GM21360 (cell line): ENCODE data around the gene PRR16.

Source experiments
- ATAC-seq: cut with Tn5 transposase; IDR thresholded peaks from one replicate; pipeline ENCODE4 v1.9.1; 2021; ENCODE audit warnings: mild to moderate bottlenecking, moderate library complexity; ENCODE audit not compliant: unreplicated experiment

Gene PRR16

DNA sequence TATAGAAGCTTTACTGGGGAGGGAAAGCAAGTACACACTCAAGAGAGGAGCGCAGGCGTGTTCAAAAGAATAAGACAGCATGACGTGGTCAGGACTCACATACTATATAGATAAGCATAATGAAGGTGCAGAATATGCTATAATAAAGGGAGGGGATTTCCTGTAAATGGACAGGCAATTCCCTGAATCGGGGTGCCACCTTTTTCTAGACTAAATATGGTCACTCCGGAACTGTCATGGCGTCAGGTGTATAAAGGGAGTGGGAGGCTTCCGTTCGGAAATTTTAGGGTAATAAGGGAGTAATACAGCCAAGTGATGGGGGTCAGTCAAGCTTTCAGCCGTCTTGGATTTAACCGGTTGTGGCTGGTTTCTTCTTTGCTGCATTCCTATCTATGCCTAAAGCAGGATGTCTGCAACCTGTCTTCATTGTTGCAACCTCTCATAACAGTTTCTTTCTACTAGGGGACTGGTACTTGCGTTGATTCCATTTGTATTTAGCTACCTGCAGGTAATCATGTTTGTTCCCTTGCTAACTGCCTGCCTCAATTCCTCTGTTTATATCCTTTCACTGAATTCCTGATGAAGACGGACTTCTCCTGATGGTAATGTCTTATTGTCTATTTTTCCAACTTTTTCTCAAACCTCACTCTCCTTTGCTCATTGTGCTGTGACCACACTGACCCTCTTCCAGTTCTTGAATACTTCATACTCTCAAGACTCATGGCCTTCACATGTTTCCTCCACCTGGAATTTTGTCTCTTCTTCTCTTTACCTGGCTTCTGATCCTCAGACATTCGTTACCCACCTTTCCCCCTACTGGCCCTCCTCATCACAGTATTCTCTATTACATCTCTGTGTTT is 48.9 kb downstream of the PRR16 start:
- no peak for ATAC-seq

DNA sequence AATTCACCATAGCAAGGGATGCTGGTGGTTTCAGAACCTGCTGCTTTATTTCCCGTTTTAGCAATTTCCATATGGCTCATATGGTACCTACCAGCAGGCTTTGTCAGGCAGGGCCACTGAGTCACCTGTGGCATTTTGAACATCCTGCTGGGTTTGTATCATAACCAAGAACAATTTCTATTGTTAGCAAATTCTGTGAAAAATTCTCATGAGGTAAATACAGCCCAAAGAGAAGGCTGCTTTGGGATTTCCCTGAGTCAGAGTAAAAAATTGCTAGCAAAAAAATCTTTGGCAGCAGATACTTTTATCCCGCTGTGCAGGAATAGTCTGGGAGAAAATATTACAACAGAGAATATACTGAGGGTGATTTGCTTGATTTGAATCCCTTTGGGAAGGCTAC is 52.7 kb downstream of the PRR16 start:
- no peak for ATAC-seq

DNA sequence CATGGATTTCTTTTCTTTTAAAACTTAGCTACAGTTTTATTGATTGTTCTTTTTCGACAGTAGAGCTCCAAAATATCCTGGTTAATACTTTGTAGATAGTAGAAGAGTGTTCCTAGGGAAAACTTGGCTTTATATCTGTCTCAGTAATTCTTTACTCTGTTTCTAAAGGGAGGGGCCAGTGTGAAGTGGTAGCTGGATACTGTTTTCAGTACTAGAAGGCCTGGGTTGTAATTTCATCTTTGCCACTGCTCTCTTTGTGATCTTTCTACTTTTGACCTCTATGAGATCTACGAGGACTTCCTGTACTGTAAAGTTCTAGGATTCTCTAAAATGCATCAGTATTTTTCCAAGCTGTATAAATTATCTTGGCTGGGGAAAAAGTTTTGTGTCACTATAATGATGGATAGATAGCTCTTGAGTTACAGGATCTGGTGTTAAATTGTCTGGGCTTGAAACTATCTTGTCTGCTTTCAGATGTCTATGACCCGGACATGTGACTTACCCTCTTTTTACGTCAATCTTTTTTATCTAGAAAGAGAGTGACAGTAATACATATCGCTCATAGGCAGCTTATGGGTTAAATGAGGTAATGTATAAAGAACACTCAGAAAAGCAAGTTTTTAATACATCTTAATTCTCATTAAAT is 53.6 kb downstream of the PRR16 start:
- ATAC-seq, result no peak

DNA sequence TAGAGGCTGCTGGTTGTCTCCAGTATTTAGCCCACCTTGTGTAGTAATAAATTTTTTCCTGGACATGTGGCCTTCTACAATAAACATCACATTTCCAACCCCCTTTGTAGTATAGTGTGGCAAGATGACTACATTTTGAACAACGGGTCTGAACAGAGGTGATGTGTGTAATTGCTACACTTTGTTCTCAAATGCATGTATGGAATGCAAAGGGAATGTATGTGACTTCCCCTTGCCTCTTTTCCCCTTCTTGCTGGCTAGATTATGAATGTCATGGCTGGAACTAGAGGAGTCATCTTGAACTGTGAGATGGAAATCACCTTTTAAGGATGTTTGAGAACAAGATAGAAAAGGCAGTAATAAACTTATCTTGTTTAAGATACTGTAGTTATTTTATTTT is 54.5 kb downstream of the PRR16 start:
- ATAC-seq, result no peak

DNA sequence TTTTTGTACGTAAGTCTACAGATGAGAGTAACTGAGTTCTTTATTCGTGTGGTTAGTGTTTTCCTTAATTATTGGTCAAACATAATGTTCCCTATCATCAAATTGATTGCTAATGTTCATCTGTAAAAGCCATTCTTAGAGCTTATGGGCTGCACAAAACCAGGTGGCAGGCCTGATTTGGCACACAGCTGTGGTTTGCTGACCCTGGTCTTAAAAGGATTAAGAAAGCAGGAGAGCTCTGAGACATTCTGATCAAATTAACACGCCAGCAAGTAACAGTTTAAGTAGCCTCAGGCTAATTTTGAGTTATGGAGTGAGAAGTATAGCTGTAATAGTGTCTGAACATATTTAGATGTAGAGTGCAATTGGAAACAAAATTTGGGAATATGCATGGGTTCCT is 63.2 kb downstream of the PRR16 start:
- no peak for ATAC-seq

DNA sequence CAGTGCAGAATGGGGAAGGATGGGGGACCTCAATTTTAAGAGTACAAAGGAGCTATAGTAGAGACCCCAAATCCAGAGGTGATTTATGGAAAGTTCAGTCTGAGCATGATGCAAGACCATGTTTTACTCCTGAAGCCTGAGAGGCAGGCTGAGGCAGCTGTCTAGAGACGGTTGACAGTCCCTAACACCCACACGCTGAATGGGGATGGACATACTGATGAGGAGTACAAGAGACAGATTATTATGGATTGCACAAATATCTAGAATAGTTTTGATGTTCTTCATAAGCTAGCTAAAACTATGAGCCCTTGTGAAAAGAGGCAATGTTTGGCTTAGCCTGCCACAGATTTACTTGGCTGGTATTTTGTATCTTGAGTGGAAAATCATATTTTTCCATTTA is 64.5 kb downstream of the PRR16 start:
- ATAC-seq, result no peak

DNA sequence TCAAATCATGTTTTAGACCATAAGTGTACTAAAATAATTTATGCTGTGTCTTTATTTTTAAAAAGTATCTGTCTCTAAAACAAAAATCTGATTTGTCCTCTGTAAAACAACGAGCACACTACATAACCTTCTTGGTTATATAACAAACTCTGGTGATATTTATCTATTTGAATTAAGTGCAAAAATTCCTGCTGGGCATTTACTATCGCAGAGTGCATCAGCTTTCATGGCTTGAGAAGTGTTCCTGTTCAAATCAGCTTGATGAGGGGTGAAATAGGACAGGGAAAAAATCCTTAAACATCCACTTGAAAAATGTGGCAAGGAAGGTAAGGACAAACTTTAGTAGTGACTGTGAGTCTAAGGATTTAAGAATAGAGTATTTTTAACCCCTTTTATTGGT is 65.3 kb downstream of the PRR16 start:
- no peak for ATAC-seq

DNA sequence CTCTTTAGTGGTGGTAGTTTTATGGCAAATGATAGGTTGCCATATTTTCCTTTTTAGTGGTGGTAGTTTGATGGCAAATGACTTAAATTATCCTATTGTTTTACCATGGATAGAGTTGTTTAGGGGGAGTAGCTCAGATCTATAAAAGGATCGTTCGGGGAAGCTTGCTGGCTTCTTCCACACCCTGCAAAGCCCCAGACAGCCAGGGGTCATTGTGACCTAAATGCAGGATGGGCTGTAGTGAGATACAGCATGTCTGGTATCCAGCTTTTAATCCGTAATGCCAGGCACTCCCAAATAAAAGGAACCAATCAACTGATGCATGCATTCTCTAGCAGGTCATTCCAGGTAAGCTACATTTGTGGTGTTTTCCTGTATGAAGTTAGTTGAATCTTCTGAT is 67.1 kb downstream of the PRR16 start:
- ATAC-seq, result no peak

DNA sequence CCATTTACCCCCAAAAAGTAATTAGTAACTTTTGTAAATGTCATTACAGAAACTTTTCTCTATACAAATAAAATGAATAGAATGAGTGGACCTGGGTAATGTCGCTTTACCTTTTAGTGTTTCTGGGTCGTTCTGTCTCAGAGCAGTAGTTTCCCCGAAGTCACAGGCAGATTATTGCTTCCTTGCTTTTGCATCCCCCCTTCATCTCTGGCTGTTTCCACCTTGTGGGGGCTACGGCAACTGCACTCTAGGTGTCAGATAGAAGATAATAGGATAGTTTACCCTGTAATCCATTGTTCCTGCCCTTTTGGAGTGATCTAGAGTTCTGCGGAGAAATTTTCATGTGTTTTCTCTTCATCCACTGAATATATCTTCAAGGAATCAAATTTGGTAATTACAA is 68.7 kb downstream of the PRR16 start:
- no peak for ATAC-seq

DNA sequence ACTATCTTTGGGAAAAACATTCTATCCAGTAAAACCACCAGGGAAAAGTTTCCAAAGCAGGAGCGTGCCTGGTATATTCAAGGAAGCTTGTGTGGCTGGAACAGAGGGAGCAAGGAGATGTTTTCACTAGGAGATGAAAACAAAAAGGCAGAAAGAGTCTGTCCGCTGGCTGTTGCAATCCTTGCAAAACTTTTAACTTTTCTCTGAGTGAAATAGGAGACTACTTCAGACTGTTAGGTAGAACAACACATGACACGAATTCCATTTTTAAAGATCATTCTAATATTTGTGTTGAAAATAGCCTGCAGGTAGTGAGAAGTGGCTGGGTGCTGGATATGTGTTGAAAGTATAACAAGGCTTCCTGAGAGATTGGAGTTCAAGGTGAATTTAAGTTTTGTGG is 69.5 kb downstream of the PRR16 start:
- ATAC-seq, result no peak

DNA sequence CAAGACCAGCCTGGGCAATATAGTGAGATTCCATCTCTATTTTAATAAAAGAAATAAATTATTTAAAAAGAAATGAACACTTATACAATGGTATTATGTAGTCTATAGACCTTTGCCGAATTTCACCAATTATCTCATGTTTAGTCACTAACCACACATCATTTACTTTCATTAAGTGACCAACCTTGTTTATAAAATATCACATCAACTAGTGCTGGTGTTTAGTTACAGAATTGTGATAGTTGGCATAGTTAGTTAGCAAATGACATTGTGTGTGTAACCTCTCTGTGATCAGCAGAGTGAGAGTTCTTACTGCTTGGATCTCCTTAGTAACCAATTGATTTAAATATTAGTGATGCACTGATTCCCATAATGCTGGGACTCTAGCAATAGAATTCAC is 71.8 kb downstream of the PRR16 start:
- ATAC-seq, result no peak

DNA sequence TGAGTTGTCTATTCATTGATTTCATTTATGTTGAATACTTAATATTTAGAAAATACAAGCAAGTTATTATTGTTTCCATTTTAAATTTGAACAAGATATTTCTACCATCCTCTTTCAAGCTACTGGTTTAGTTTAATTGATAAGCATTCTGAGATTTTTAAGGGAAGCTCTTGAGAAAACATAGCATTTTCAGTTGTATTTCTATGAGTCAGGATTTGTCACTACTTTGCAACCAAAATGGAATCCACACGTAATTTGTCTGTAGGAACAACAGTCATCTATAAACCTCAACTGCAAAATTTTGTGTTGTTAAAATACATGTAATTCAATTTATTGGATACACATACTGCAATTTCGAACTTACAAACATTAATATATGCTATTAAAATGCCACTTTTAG is 74.0 kb downstream of the PRR16 start:
- no peak for ATAC-seq

DNA sequence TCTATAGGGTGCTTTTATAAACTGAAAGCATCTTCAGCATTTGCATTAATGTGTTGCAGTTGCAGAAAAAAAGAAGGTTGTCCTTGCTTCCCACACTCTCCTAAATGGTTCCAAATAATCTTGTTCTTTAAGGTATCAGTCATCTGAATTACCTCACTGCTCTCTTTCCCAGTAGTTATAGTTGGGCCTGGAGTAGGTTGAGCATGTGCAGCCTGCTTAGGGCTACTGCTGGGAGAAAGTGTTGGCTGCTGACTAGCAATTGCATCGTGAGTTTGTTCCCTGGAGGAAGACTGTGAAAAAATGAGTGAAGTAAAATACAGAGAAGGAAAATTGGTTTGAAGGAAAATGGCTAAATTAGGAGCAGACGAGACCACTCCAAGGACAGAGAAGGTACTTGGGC is 74.5 kb downstream of the PRR16 start:
- ATAC-seq, result no peak

DNA sequence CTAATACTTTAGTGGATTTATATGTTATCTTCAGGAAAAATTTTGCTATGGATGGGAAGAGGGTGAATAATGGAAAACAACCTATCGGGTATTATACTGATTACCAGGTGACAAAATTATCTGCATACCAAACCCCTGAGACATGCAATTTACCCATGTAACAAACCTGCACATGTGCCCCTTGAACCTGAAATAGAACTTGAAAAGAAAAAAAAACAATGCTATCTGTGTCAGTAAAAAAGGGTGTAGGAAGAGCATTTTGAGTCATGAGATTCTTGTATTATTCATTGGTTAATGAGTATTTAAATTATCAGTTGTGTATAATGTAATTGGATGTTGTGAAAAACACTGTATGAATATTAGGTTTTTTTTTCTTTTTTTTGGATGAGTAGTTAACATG is 75.4 kb downstream of the PRR16 start:
- no peak for ATAC-seq

DNA sequence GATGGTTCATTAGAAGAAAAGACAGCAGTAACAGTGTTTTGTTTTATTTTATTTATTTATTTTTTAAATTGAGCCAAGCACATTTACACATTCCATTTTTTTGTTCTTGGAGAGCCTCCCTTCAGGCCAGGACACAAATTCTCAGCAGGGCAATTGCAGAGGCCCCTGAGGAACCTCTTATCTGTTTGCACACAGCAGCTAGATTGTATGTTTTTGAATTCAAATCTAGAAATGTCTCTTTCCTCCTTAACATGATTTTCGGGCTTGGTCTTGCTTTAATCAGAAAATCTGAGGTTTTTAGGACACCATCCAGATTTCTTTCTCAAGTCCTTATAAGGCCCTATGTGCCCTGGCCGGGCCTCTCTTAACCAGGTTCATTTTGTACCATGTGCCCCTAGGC is 76.0 kb downstream of the PRR16 start:
- ATAC-seq, result no peak

DNA sequence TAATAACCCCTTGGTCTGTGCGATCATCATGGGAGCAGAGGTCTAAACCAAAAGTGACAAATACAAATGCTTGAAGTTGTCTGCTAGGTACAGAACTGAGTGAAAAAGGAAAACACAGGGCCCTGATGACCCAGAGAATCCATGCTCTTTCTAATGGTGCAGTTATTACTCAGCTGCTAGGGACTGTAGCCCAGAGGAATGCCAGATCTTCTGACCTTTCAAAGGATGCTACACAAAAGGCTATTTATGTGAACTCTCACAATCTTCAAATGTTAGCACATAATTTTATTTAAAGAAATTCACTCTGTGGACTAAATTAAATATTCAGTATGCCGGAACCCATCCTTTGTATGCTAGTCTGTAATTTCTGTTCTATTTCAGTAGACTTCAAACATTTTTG is 79.9 kb downstream of the PRR16 start:
- ATAC-seq, result no peak

DNA sequence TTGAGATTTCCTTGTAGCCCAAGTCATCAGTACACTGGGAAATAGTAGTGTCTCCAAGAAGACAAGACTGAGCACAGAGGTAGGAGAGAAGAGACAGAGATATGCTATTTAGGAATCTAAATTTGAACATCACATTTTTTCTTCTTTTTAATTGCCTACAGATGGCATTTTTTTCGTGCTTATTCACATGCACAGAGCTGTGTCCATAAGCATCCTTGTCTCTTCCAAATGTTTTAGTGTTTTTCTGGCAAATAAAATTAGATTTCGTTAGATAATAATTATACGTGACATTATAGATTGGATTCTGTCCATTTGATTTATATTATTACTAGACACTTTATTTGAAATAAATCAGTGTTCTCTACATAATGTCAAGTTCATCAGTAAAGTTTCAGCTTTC is 80.9 kb downstream of the PRR16 start:
- ATAC-seq, result no peak

DNA sequence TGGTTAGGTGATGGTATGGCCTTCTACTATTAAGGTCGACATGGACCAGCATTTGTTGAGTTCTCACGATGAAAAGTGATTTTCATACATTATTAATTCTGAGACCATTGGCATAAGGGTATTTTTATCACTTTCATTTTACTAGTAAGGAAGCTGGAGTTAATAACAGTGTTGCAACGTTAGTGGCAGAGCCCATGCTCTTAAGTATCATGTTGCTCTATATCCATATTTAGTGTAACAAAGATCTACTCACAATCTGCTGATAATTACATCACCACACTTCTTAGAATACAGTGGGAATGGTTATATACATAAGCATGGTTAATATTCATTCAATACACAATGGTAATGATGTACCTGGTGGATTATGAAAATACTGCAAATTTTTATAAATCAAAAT is 81.9 kb downstream of the PRR16 start:
- ATAC-seq, result no peak

DNA sequence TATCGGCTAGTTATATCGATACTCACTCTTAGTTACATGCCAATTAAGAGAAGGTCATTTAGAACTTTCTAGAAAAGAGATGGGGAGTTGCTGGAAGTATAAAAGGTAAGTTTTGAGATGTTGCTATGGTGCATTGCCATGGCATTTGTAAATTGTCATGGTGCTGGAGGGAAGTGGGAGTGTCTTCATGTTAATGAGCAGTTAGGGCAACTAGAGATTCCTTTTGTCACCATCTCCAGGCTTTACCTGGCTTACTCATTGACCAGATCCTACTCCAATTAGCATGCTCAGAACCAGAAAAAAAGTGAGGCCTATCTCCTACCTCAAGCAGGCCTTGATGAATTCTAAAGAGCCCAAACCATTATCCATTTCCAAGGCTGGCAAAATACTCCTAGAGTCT is 82.8 kb downstream of the PRR16 start:
- no peak for ATAC-seq

DNA sequence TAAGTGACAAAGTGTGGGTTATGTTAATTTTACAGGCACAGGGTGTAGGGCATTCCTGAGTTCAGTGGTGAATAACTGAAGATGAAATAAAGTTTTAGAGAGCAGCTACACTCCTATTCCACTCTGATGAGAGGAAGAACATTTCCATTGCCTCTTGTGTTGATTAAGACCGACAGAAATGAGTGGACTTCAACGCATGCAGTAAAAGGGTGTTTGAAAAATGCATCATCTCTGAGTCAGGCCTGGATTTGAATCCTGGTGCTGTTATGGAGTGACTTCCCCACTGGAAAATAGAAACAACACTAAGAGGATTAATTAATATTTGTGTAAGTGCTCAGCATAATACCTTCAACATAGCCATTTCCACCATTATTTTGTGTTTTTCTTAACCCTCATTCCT is 86.3 kb downstream of the PRR16 start:
- ATAC-seq, result no peak

DNA sequence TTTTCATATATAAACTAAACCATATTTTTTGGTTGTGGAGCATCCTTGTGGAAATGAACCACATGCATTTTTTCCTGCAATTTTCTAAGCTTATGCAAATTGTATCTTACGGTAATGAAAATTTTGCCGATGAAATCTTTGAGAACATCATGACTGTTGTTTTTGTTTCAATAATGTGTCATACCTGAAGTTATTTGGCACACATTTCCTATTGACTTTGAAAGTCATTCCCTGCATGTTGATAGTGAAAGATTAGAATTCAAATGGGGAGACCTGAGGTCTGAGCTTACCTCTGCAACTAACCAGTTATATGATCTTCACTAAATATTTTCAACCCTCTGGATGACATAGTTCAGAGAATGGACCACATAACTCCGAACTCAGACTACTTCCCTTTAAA is 88.5 kb downstream of the PRR16 start:
- no peak for ATAC-seq

DNA sequence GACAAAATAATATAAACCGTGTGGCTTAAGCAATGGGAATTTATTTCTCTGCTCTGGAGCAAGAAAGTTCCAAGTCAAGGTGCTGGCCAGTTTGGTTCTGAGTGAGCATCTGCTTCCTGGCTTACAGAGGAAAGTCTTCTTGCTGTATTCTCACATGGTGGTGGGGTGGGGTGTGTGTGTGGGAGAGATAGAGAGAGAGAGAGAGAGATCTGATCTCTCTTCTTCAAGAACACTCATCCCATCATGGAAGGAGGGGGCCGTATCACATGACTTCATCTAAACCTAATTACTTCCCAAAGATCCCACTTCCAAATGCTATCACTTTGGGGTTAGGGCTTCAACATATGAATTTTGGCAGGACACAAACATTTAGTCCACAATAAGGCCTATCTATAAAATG is 91.2 kb downstream of the PRR16 start:
- ATAC-seq, result no peak

DNA sequence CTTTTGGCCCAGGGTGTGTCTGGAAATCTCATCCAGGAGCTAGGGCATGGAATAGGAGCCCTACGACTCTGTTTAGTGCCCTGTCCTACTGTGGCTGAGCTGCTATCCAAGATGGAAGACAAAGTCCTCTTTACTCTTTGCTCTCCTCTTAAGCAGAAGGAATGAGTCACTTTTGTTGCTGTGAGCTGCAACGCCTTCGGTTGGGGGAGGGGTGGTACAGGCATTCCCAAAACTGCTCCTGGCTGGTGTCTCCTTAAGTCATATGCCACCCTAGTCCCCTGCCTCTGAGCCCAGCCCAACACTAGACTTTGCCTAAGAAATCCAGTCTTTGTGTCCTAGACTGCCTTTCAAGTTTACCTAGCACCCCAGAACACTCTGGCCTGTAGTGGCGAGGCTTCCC is 99.9 kb downstream of the PRR16 start:
- ATAC-seq, result no peak
